Measurements from ENCODE around the gene DUSP15.

GRCh38 chr20:31916708-31917107, 46.4 kb upstream of the DUSP15 start:
- TF ChIP-seq SIN3A (IDR thresholded peaks at IDR 0.05; ENCODE audit: low read depth) (no peak), CTCF (IDR thresholded peaks at IDR 0.05 in 2 of 3, conservative IDR thresholded peaks at IDR 0.05 in 1 of 3; ENCODE audit: borderline replicate concordance in 1 of 3, insufficient read depth in 1 of 3, low read depth in 2 of 3, low read length in 2 of 3) (no peak), EZH2 (IDR thresholded peaks at IDR 0.05) (no peak), EGR1 (IDR thresholded peaks at IDR 0.05; ENCODE audit: low read depth) (no peak), POLR2AphosphoS5 (IDR thresholded peaks at IDR 0.05; ENCODE audit: low read depth, low read length) (no peak), EZH2phosphoT487 (IDR thresholded peaks at IDR 0.05; ENCODE audit: borderline replicate concordance) (no peak), ZNF274 (IDR thresholded peaks at IDR 0.05; ENCODE audit: low read depth, low read length) (no peak), POLR2A (IDR thresholded peaks at IDR 0.05; ENCODE audit: borderline replicate concordance, extremely low read depth, insufficient read depth, insufficient read length) (no peak), YY1 (IDR thresholded peaks at IDR 0.05; ENCODE audit: extremely low read depth, insufficient replicate concordance, low read depth, low read length) (no peak), REST (IDR thresholded peaks at IDR 0.05; ENCODE audit: low read depth) (no peak)
